ENCODE data around the gene GTF2IRD1.
"Not testable (repeated sequence)": the region's sequence is repeated elsewhere in the genome, so short reads cannot be mapped to it uniquely, and the experiment has no call there.

- not testable (repeated sequence) for TF ChIP-seq CTCF (IDR thresholded peaks at IDR 0.05); SMAD4 (CRISPR knock-in tag; IDR thresholded peaks at IDR 0.05); USF1 (CRISPR knock-in tag; IDR thresholded peaks at IDR 0.05); FOXJ3 (CRISPR knock-in tag; IDR thresholded peaks at IDR 0.05; ENCODE audit: borderline replicate concordance); ATF2 (CRISPR knock-in tag; IDR thresholded peaks at IDR 0.05; ENCODE audit: borderline replicate concordance, low read depth)
Observed at GRCh38 chr7:74651133-74651504, 197.4 kb downstream of the GTF2IRD1 start.
